NT2/D1 (cell line): ENCODE measurements around the gene ARHGEF26.

Source experiments
- SUZ12 ChIP-seq: IDR thresholded peaks from 2 replicates; pipeline ENCODE4 v1.6.1; 2011; ENCODE audit not compliant: insufficient read length, insufficient read depth; ENCODE audit errors: extremely low read depth
- ZNF274 ChIP-seq: IDR thresholded peaks from 2 replicates; pipeline ENCODE4 v1.6.1; 2011; ENCODE audit warnings: mild to moderate bottlenecking, low read depth, low read length

- TF ChIP-seq ZNF274 (no peak), SUZ12 (no peak)
Observed at GRCh38 chr3:154194877-154195276, 73.7 kb downstream of the ARHGEF26 start.
